PC-9 (cell line): ENCODE data around the gene MTRF1. TPM values are rescaled to one million over a fixed set of nuclear protein-coding genes. Genes with fewer than 3 reads are reported as not detected.

Source experiments
- BruUV-seq: library from RNA; stranded (reverse); fragments of 400-500 nt; replicated peaks from 2 replicates; lab custom pipeline; 2021; lab: Mats Ljungman, UMichigan
- CTCF ChIA-PET: fragments of 300-600 bp; sonication (Branson Sonifier 250); formaldehyde crosslinking; loops from one replicate; lab custom pipeline; 2022; ENCODE audit warnings: antibody characterized with exemption; lab: Charles Lee
- POLR2A ChIA-PET: fragments of 300-600 bp; sonication (Branson Sonifier 250); formaldehyde crosslinking; loops from one replicate; lab custom pipeline; 2022; ENCODE audit warnings: antibody characterized with exemption; ENCODE audit not compliant: unreplicated experiment; lab: Charles Lee
- DNase-seq, 2 experiments: peaks; one replicate each; pipeline versions ENCODE4 v3.0.0 to v3.0.0-alpha.2; 2015 to 2022; ENCODE audit warnings: mixed read lengths in 1 of 2
- H2AFZ ChIP-seq: fragments of 200-600 bp; sonication (generic); 2 replicates; pipeline ENCODE4 v1.8.1; 2017; ENCODE audit warnings: antibody characterized with exemption
- H3F3A ChIP-seq: fragments of 200-600 bp; sonication (generic); 2 replicates; pipeline ENCODE4 v1.8.1; 2017; ENCODE audit warnings: antibody characterized with exemption, mild to moderate bottlenecking, low read depth; ENCODE audit not compliant: insufficient read depth
- H3K27ac ChIP-seq: fragments of 200-600 bp; sonication (generic); 2 replicates; pipeline ENCODE4 v1.6.1; 2016; ENCODE audit warnings: mixed run types
- H3K27me3 ChIP-seq: fragments of 200-600 bp; sonication (generic); 2 replicates; pipeline ENCODE4 v1.6.1; 2016; ENCODE audit warnings: low read depth, mixed run types; ENCODE audit not compliant: insufficient read depth
- H3K36me3 ChIP-seq: fragments of 200-600 bp; sonication (generic); 2 replicates; pipeline ENCODE4 v1.6.1; 2016; ENCODE audit warnings: low read depth, mixed run types
- H3K4me1 ChIP-seq: fragments of 200-600 bp; sonication (generic); replicated peaks from 2 replicates; pipeline ENCODE4 v1.6.1; 2016; ENCODE audit warnings: mixed run types; ENCODE audit not compliant: insufficient read depth
- H3K4me2 ChIP-seq: fragments of 200-600 bp; sonication (generic); 2 replicates; pipeline ENCODE4 v1.6.1; 2017; ENCODE audit warnings: mixed run types
- H3K4me3 ChIP-seq: fragments of 200-600 bp; sonication (generic); 2 replicates; pipeline ENCODE4 v1.6.1; 2016; ENCODE audit warnings: mixed run types
- H3K79me2 ChIP-seq: fragments of 200-600 bp; sonication (generic); 2 replicates; pipeline ENCODE4 v1.6.1; 2017; ENCODE audit warnings: low read depth, mixed run types
- H3K9me2 ChIP-seq: fragments of 200-600 bp; sonication (generic); 2 replicates; pipeline ENCODE4 v1.8.1; 2017; ENCODE audit warnings: mild to moderate bottlenecking; ENCODE audit not compliant: insufficient read depth
- H3K9me3 ChIP-seq: fragments of 200-600 bp; sonication (generic); 2 replicates; pipeline ENCODE4 v1.8.1; 2016; ENCODE audit warnings: low read depth; ENCODE audit not compliant: insufficient read depth
- H4K20me1 ChIP-seq: fragments of 200-600 bp; sonication (generic); 2 replicates; pipeline ENCODE4 v1.8.1; 2017; ENCODE audit not compliant: insufficient read depth
- EZH2 ChIP-seq: fragments of 200-600 bp; sonication (generic); IDR thresholded peaks from 2 replicates; pipeline ENCODE4 v1.8.0; 2017; ENCODE audit warnings: antibody characterized with exemption, low read depth
- intact Hi-C: fragments of 100-400 bp; cut with micrococcal nuclease; formaldehyde crosslinking; loops from one replicate; pipeline ENCODE4 v1.10.0; 2022; ENCODE audit not compliant: unreplicated experiment
- total RNA-seq: library from RNA; stranded (reverse); gene quantifications from 2 replicates; pipeline ENCODE4 v1.2.3, GENCODE V29; 2021
- TF ChIP-seq, protein P1 (sequence below): fragments of 200-600 bp; sonication (generic); conservative IDR thresholded peaks from 2 replicates; pipeline ENCODE4 v1.6.1; 2017; ENCODE audit warnings: mixed run types, antibody characterized with exemption, mild to moderate bottlenecking, moderate library complexity

Gene MTRF1
- total RNA-seq, 1 experiment from 2014 or later, result 15.8 TPM

DNA sequence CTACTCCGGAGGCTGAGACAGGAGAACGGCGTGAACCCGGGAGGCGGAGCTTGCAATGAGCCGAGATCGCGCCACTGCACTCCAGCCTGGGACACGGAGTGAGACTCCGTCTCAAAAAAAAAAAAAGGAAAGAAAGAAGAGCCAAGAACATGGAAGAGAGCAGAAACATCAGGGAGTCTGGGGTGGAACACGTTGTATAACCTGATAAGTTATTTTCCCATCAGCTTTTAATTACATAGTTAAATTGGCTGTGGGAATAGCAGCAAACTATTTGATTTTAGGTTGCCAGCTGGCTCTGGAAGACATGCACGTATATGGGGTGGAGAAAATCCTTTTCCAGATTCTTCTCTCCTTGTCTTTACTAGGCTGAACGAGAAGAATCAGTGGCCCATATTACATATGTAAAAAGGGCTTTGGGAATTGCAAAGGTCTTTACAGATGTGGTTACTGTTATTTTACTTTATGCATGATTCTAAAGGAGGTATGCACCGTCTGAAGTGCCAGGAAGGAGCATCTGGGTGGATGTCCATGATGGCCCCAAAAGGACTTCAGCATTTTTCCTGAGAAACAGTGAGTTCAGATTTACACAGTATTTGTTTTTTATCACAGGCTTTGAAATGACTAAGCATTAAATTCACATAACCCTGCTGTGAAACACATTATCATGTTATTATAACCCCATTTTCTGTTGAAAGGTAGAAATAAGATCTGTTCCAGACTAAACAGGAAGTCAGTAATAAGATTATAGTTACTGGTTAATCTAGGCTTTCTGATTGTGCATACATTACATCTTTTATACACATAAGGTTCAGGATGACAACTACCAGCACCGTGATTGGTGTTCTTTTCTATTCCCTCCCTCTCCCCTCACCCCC lies 43.1 kb upstream of the MTRF1 start:
- Histone ChIP-seq H3K79me2 (peaks cover 5% of the 10 kb centered on the region), H3K9me2 (no peaks in the 10 kb centered on the region), H3K4me2 (no peak overlapping the region), H4K20me1 (no peaks in the 10 kb centered on the region), H3K9me3 (no peaks in the 10 kb centered on the region), H3F3A (no peaks in the 10 kb centered on the region), H3K4me3 (no peak overlapping the region), H3K27me3 (no peaks in the 10 kb centered on the region), H2AFZ (no peak overlapping the region), H3K4me1 (no peaks in the 10 kb centered on the region), H3K27ac (no peak overlapping the region), H3K36me3 (no peaks in the 10 kb centered on the region)
- no TSS peak for BruUV-seq
- intact Hi-C loops, result no loop called here
- TF ChIP-seq EZH2, result no peak
- TF ChIP-seq, protein P1, sequence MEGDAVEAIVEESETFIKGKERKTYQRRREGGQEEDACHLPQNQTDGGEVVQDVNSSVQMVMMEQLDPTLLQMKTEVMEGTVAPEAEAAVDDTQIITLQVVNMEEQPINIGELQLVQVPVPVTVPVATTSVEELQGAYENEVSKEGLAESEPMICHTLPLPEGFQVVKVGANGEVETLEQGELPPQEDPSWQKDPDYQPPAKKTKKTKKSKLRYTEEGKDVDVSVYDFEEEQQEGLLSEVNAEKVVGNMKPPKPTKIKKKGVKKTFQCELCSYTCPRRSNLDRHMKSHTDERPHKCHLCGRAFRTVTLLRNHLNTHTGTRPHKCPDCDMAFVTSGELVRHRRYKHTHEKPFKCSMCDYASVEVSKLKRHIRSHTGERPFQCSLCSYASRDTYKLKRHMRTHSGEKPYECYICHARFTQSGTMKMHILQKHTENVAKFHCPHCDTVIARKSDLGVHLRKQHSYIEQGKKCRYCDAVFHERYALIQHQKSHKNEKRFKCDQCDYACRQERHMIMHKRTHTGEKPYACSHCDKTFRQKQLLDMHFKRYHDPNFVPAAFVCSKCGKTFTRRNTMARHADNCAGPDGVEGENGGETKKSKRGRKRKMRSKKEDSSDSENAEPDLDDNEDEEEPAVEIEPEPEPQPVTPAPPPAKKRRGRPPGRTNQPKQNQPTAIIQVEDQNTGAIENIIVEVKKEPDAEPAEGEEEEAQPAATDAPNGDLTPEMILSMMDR, result no peak
- no peak for DNase-seq
- POLR2A ChIA-PET, result no interaction called here
- CTCF ChIA-PET, result no interaction called here

- Histone ChIP-seq H3K4me3 (no peak overlapping the region), H3K9me3 (no peaks in the 10 kb centered on the region), H4K20me1 (no peaks in the 10 kb centered on the region), H3K4me1 (no peaks in the 10 kb centered on the region), H3K9me2 (no peaks in the 10 kb centered on the region), H3K27me3 (no peaks in the 10 kb centered on the region), H3K27ac (no peak overlapping the region), H2AFZ (no peak overlapping the region), H3K36me3 (no peaks in the 10 kb centered on the region), H3K4me2 (no peak overlapping the region), H3F3A (no peaks in the 10 kb centered on the region), H3K79me2 (no peaks in the 10 kb centered on the region)
- intact Hi-C loops, result no loop called here
- TF ChIP-seq, protein P1, result no peak
- TF ChIP-seq EZH2, result no peak
- no peak for DNase-seq
- ChIA-PET CTCF (no interaction called here), POLR2A (no interaction called here)
- BruUV-seq, result no TSS peak
Observed at GRCh38 chr13:41304551-41304950, 41.2 kb upstream of the MTRF1 start.

- intact Hi-C loops, result no loop called here
- H3K9me3 ChIP-seq, result no peaks in the 10 kb centered on the region
- H3K4me1 ChIP-seq, result no peaks in the 10 kb centered on the region
- no peaks in the 10 kb centered on the region for H3K36me3 ChIP-seq
- ChIA-PET POLR2A (interaction anchor here (0.6 kb wide), 1 partner anchor 10 kb away, joined by 5 read pairs; no protein-coding TSS in a partner anchor), CTCF (no interaction called here)
- no peak overlapping the region for H3K27ac ChIP-seq
- H3K27me3 ChIP-seq, result no peaks in the 10 kb centered on the region
- DNase-seq, result no peak
- H3K9me2 ChIP-seq, result no peaks in the 10 kb centered on the region
- no peak overlapping the region for H2AFZ ChIP-seq
- BruUV-seq, result no TSS peak
- H4K20me1 ChIP-seq, result no peaks in the 10 kb centered on the region
- no peak overlapping the region for H3K4me2 ChIP-seq
- TF ChIP-seq, protein P1, result no peak
- no peak for TF ChIP-seq EZH2
- no peaks in the 10 kb centered on the region for H3F3A ChIP-seq
- H3K79me2 ChIP-seq, result no peaks in the 10 kb centered on the region
- no peak overlapping the region for H3K4me3 ChIP-seq
Observed at GRCh38 chr13:41302743-41303142, 39.4 kb upstream of the MTRF1 start.
